Glutamatergic neuron (in vitro differentiated cells): ENCODE measurements around the gene ERGIC1. TPM values are rescaled to one million over a fixed set of nuclear protein-coding genes. Genes with fewer than 3 reads are reported as not detected.

Experiments
- DNase-seq: peaks from one replicate; pipeline ENCODE4 v3.0.0; 2022
- H3K27ac Mint-ChIP-seq: one replicate; pipeline ENCODE4 v1.8.0; 2020; ENCODE audit warnings: mild to moderate bottlenecking, mixed read lengths, inconsistent platforms; ENCODE audit not compliant: unreplicated experiment
- H3K27me3 Mint-ChIP-seq: one replicate; pipeline ENCODE4 v1.8.0; 2020; ENCODE audit warnings: mild to moderate bottlenecking, moderate library complexity, mixed read lengths, inconsistent platforms; ENCODE audit not compliant: unreplicated experiment
- H3K36me3 Mint-ChIP-seq: one replicate; pipeline ENCODE4 v1.8.0; 2020; ENCODE audit warnings: mild to moderate bottlenecking, mixed read lengths, inconsistent platforms; ENCODE audit not compliant: unreplicated experiment
- H3K4me1 Mint-ChIP-seq: one replicate; pipeline ENCODE4 v1.8.0; 2020; ENCODE audit warnings: mild to moderate bottlenecking, low read depth, mixed read lengths, inconsistent platforms; ENCODE audit not compliant: unreplicated experiment
- H3K4me3 Mint-ChIP-seq: one replicate; pipeline ENCODE4 v1.8.0; 2020; ENCODE audit warnings: mild to moderate bottlenecking, mixed read lengths, inconsistent platforms; ENCODE audit not compliant: unreplicated experiment
- H3K9me3 Mint-ChIP-seq: one replicate; pipeline ENCODE4 v1.8.0; 2020; ENCODE audit warnings: mild to moderate bottlenecking, moderate library complexity, mixed read lengths, inconsistent platforms; ENCODE audit not compliant: unreplicated experiment
- CTCF ChIP-seq: fragments of 200-600 bp; sonication (generic); IDR thresholded peaks from one replicate; pipeline ENCODE4 v1.5.0; 2021; ENCODE audit not compliant: partially characterized antibody, unreplicated experiment
- total RNA-seq: library from RNA; stranded (reverse); fragmentation: NEBNext Ultra II Directional; extraction: Animal tissue kit (Norgen Biotek cat#: 25700); gene quantifications from one replicate; pipeline ENCODE4 v1.2.1, GENCODE V29; 2021; ENCODE audit not compliant: unreplicated experiment

ERGIC1 gene
- total RNA-seq, 1 donor from 2014 or later = 76.2 TPM

- Mint-ChIP-seq H3K27me3 (peaks cover 8% of the 10 kb centered on the region), H3K4me3 (no peak overlapping the region), H3K4me1 (peaks cover 22% of the 10 kb centered on the region), H3K36me3 (peaks cover 5% of the 10 kb centered on the region), H3K9me3 (peaks cover 5% of the 10 kb centered on the region), H3K27ac (no peak overlapping the region)
- DNase-seq = peak; percentile 61
- TF ChIP-seq CTCF = no peak
These were observed 68.7 kb downstream of the ERGIC1 start for GRCh38 chr5:172902497-172903472.

- peak overlapping the region; percentile 60 for H3K27ac Mint-ChIP-seq
- peak overlapping the region; percentile 64 for H3K4me3 Mint-ChIP-seq
- no peak for DNase-seq
- H3K9me3 Mint-ChIP-seq = peaks cover 5% of the 10 kb centered on the region
- peaks cover 5% of the 10 kb centered on the region for H3K36me3 Mint-ChIP-seq
- peaks cover 8% of the 10 kb centered on the region for H3K27me3 Mint-ChIP-seq
- TF ChIP-seq CTCF = no peak
- peaks cover 27% of the 10 kb centered on the region for H3K4me1 Mint-ChIP-seq
These were observed 69.7 kb downstream of the ERGIC1 start for GRCh38 chr5:172903790-172904189.

GRCh38 chr5:172904312-172904642 is 70.2 kb downstream of the ERGIC1 start:
- Mint-ChIP-seq H3K27ac (no peak overlapping the region), H3K4me1 (peaks cover 27% of the 10 kb centered on the region), H3K9me3 (peaks cover 5% of the 10 kb centered on the region), H3K4me3 (peak overlapping the region; percentile 64), H3K36me3 (peaks cover 5% of the 10 kb centered on the region), H3K27me3 (peaks cover 8% of the 10 kb centered on the region)
- DNase-seq = no peak
- no peak for TF ChIP-seq CTCF

- Mint-ChIP-seq H3K36me3 (peaks cover 5% of the 10 kb centered on the region), H3K4me1 (peaks cover 30% of the 10 kb centered on the region), H3K27ac (no peak overlapping the region), H3K9me3 (peaks cover 7% of the 10 kb centered on the region), H3K4me3 (no peak overlapping the region), H3K27me3 (peaks cover 11% of the 10 kb centered on the region)
- no peak for TF ChIP-seq CTCF
- DNase-seq = no peak
These were observed 70.7 kb downstream of the ERGIC1 start for GRCh38 chr5:172904643-172905345.
